Hepatocyte (in vitro differentiated cells): ENCODE measurements around the gene PTPN4. TPM values are rescaled to one million over a fixed set of nuclear protein-coding genes. Genes with fewer than 3 reads are reported as not detected.

Experiments
- DNase-seq: peaks from one replicate; pipeline ENCODE4 v3.0.0-alpha.2; 2016; ENCODE audit warnings: low spot score
- H2AFZ ChIP-seq: fragments of 200-600 bp; sonication (generic); 2 replicates; pipeline ENCODE4 v1.6.0; 2016; ENCODE audit warnings: antibody characterized with exemption, mild to moderate bottlenecking
- H3K27ac ChIP-seq: fragments of 200-600 bp; sonication (generic); 2 replicates; pipeline ENCODE4 v1.5.1; 2016; ENCODE audit warnings: mild to moderate bottlenecking
- H3K27me3 ChIP-seq: fragments of 200-600 bp; sonication (generic); 2 replicates; pipeline ENCODE4 v1.6.1; 2016
- H3K36me3 ChIP-seq: fragments of 200-600 bp; sonication (generic); replicated peaks from 2 replicates; pipeline ENCODE4 v1.5.1; 2016; ENCODE audit warnings: low read depth; ENCODE audit not compliant: insufficient read depth
- H3K4me1 ChIP-seq: fragments of 200-600 bp; sonication (generic); 2 replicates; pipeline ENCODE4 v1.5.1; 2016; ENCODE audit warnings: mild to moderate bottlenecking, moderate library complexity; ENCODE audit not compliant: insufficient read depth
- H3K4me2 ChIP-seq: fragments of 200-600 bp; sonication (generic); 2 replicates; pipeline ENCODE4 v1.6.0; 2016
- H3K4me3 ChIP-seq: fragments of 200-600 bp; sonication (generic); 2 replicates; pipeline ENCODE4 v1.5.1; 2016; ENCODE audit warnings: mild to moderate bottlenecking
- H3K79me2 ChIP-seq: fragments of 200-600 bp; sonication (generic); 2 replicates; pipeline ENCODE4 v1.6.0; 2017; ENCODE audit warnings: mild to moderate bottlenecking
- H3K9me2 ChIP-seq: fragments of 200-600 bp; sonication (generic); replicated peaks from 2 replicates; pipeline ENCODE4 v1.6.0; 2017; ENCODE audit warnings: mild to moderate bottlenecking; ENCODE audit not compliant: insufficient read depth
- H3K9me3 ChIP-seq: fragments of 200-600 bp; sonication (generic); 2 replicates; pipeline ENCODE4 v1.5.1; 2016; ENCODE audit warnings: low read depth, mild to moderate bottlenecking
- H4K20me1 ChIP-seq: fragments of 200-600 bp; sonication (generic); 2 replicates; pipeline ENCODE4 v1.6.0; 2016; ENCODE audit warnings: mild to moderate bottlenecking; ENCODE audit not compliant: insufficient read depth, poor library complexity, severe bottlenecking
- CTCF ChIP-seq: fragments of 200-600 bp; sonication (generic); IDR thresholded peaks from 2 replicates; pipeline ENCODE4 v1.5.1; 2016; ENCODE audit warnings: antibody characterized with exemption, mild to moderate bottlenecking; ENCODE audit not compliant: poor library complexity
- EZH2 ChIP-seq: fragments of 200-600 bp; sonication (generic); IDR thresholded peaks from 2 replicates; pipeline ENCODE4 v1.6.1; 2016; ENCODE audit warnings: antibody characterized with exemption, mild to moderate bottlenecking, borderline replicate concordance
- EZH2phosphoT487 ChIP-seq: fragments of 200-600 bp; sonication (generic); IDR thresholded peaks from one replicate; pipeline ENCODE4 v1.6.1; 2018; ENCODE audit warnings: antibody characterized with exemption, mild to moderate bottlenecking, low read depth, moderate library complexity; ENCODE audit not compliant: unreplicated experiment, severe bottlenecking
- WGBS: methylation state at CpG from one replicate; pipeline ENCODE4 v1.1.6; 2016; ENCODE audit warnings: low lambda C conversion rate; ENCODE audit errors: missing lambda C conversion rate; 5-methylcytosine and 5-hydroxymethylcytosine counted together
- polyA plus RNA-seq: library from polyadenylated mRNA; unstranded; fragments of >200 nt; fragmentation: Nextera tagmentation; extraction: Ambion mirVana; gene quantifications from 2 replicates; pipeline ENCODE4 v1.2.1, GENCODE V29; 2016
- total RNA-seq: library from RNA; depleted of rRNA; stranded (reverse); fragments of >200 nt; gene quantifications from 2 replicates; pipeline ENCODE4 v1.2.3, GENCODE V29; 2014

The PTPN4 gene
- total and polyA plus RNA-seq, 2 experiments from 2014 or later = 9.2 to 15.5 TPM

GRCh38 chr2:119774026-119774425 is 14.3 kb downstream of the PTPN4 start:
- H2AFZ ChIP-seq = no peak overlapping the region
- H3K79me2 ChIP-seq = peaks cover 87% of the 10 kb centered on the region
- H3K27me3 ChIP-seq = no peaks in the 10 kb centered on the region
- no peak overlapping the region for H3K4me2 ChIP-seq
- no peaks in the 10 kb centered on the region for H3K9me3 ChIP-seq
- no peaks in the 10 kb centered on the region for H3K9me2 ChIP-seq
- no peak for TF ChIP-seq EZH2
- no peak for TF ChIP-seq CTCF
- TF ChIP-seq EZH2phosphoT487 = no peak
- H4K20me1 ChIP-seq = no peaks in the 10 kb centered on the region
- no peak overlapping the region for H3K27ac ChIP-seq
- no peaks in the 10 kb centered on the region for H3K36me3 ChIP-seq
- H3K4me3 ChIP-seq = no peak overlapping the region
- H3K4me1 ChIP-seq = no peaks in the 10 kb centered on the region
- DNase-seq = no peak

- Histone ChIP-seq H3K4me1 (no peaks in the 10 kb centered on the region), H3K36me3 (no peaks in the 10 kb centered on the region), H3K79me2 (peaks cover 88% of the 10 kb centered on the region), H4K20me1 (no peaks in the 10 kb centered on the region), H2AFZ (no peak overlapping the region), H3K27ac (no peak overlapping the region), H3K4me2 (no peak overlapping the region), H3K9me2 (no peaks in the 10 kb centered on the region), H3K9me3 (no peaks in the 10 kb centered on the region), H3K4me3 (no peak overlapping the region), H3K27me3 (no peaks in the 10 kb centered on the region)
- TF ChIP-seq CTCF (no peak), EZH2 (no peak), EZH2phosphoT487 (no peak)
- no peak for DNase-seq
- WGBS = 84% methylated on average over 6 of the region's 6 CpGs
These were observed 15.4 kb downstream of the PTPN4 start for GRCh38 chr2:119775102-119775501.

- Histone ChIP-seq H3K9me2 (no peaks in the 10 kb centered on the region), H3K79me2 (peaks cover 95% of the 10 kb centered on the region), H3K4me3 (no peak overlapping the region), H4K20me1 (peaks cover 6% of the 10 kb centered on the region), H3K4me2 (no peak overlapping the region), H2AFZ (no peak overlapping the region), H3K4me1 (no peaks in the 10 kb centered on the region), H3K27ac (no peak overlapping the region), H3K9me3 (no peaks in the 10 kb centered on the region), H3K27me3 (no peaks in the 10 kb centered on the region), H3K36me3 (no peaks in the 10 kb centered on the region)
- no peak for DNase-seq
- WGBS = 95% methylated on average over 8 of the region's 9 CpGs
- TF ChIP-seq CTCF (no peak), EZH2 (no peak), EZH2phosphoT487 (no peak)
These were observed 22.7 kb downstream of the PTPN4 start for GRCh38 chr2:119782308-119783027.

GRCh38 chr2:119784876-119785275 is 25.2 kb downstream of the PTPN4 start:
- no peaks in the 10 kb centered on the region for H3K4me1 ChIP-seq
- no peaks in the 10 kb centered on the region for H3K27me3 ChIP-seq
- no peak overlapping the region for H2AFZ ChIP-seq
- H3K4me2 ChIP-seq = no peak overlapping the region
- no peak for TF ChIP-seq EZH2phosphoT487
- TF ChIP-seq CTCF = no peak
- TF ChIP-seq EZH2 = no peak
- peaks cover 93% of the 10 kb centered on the region for H3K79me2 ChIP-seq
- no peaks in the 10 kb centered on the region for H3K36me3 ChIP-seq
- no peaks in the 10 kb centered on the region for H3K9me2 ChIP-seq
- WGBS = 98% methylated on average over 5 of the region's 5 CpGs
- no peak overlapping the region for H3K27ac ChIP-seq
- H3K4me3 ChIP-seq = no peak overlapping the region
- no peak for DNase-seq
- no peaks in the 10 kb centered on the region for H3K9me3 ChIP-seq
- peaks cover 6% of the 10 kb centered on the region for H4K20me1 ChIP-seq
